ENCODE measurements around the gene SLITRK2. TPM values are rescaled to one million over a fixed set of nuclear protein-coding genes. Genes with fewer than 3 reads are reported as not detected.

The SLITRK2 gene
- total RNA-seq, 6 experiments from 2014 or later = not detected

- no peaks in the 10 kb centered on the region for H3K36me3 Mint-ChIP-seq (ENCODE audit: low read depth)
- H3K27ac Mint-ChIP-seq = no peak overlapping the region
- H3K27me3 Mint-ChIP-seq (ENCODE audit: insufficient read depth) = no peaks in the 10 kb centered on the region
- no peaks in the 10 kb centered on the region for H3K4me1 Mint-ChIP-seq (ENCODE audit: low read depth)
- no peak for DNase-seq
- TF ChIP-seq CTCF (IDR thresholded peaks at IDR 0.05) = no peak
- H3K4me3 Mint-ChIP-seq = no peak overlapping the region
- H3K9me3 Mint-ChIP-seq = peaks cover 3% of the 10 kb centered on the region; the same call in 1 of the 2 replicates
These were observed 25.7 kb downstream of the SLITRK2 start for GRCh38 chrX:145843146-145843904.

GRCh38 chrX:145844886-145845285 is 27.3 kb downstream of the SLITRK2 start:
- TF ChIP-seq CTCF (IDR thresholded peaks at IDR 0.05) = no peak

GRCh38 chrX:145848448-145848847 is 30.8 kb downstream of the SLITRK2 start:
- no peak overlapping the region for H3K27ac Mint-ChIP-seq
- H3K4me1 Mint-ChIP-seq (ENCODE audit: low read depth) = no peaks in the 10 kb centered on the region
- peaks cover 3% of the 10 kb centered on the region for H3K9me3 Mint-ChIP-seq
- no peak overlapping the region for H3K4me3 Mint-ChIP-seq
- no peaks in the 10 kb centered on the region for H3K36me3 Mint-ChIP-seq (ENCODE audit: low read depth)
- no peak for TF ChIP-seq CTCF (IDR thresholded peaks at IDR 0.05)
- no peaks in the 10 kb centered on the region for H3K27me3 Mint-ChIP-seq (ENCODE audit: insufficient read depth)
- DNase-seq = no peak

More at GRCh38 chrX:145844886-145845285, 27.3 kb downstream of the SLITRK2 start:
- no peak overlapping the region for H3K27ac Mint-ChIP-seq
- peaks cover 3% of the 10 kb centered on the region for H3K9me3 Mint-ChIP-seq
- DNase-seq = no peak
- no peaks in the 10 kb centered on the region for H3K4me1 Mint-ChIP-seq (ENCODE audit: low read depth)
- H3K27me3 Mint-ChIP-seq (ENCODE audit: insufficient read depth) = no peaks in the 10 kb centered on the region
- H3K36me3 Mint-ChIP-seq (ENCODE audit: low read depth) = no peaks in the 10 kb centered on the region
- no peak overlapping the region for H3K4me3 Mint-ChIP-seq

GRCh38 chrX:145848857-145849256 is 31.2 kb downstream of the SLITRK2 start:
- H3K4me3 Mint-ChIP-seq = no peak overlapping the region
- peaks cover 3% of the 10 kb centered on the region for H3K9me3 Mint-ChIP-seq
- no peak overlapping the region for H3K27ac Mint-ChIP-seq
- no peaks in the 10 kb centered on the region for H3K4me1 Mint-ChIP-seq (ENCODE audit: low read depth)
- H3K36me3 Mint-ChIP-seq (ENCODE audit: low read depth) = no peaks in the 10 kb centered on the region
- DNase-seq = no peak
- TF ChIP-seq CTCF (IDR thresholded peaks at IDR 0.05) = no peak
- H3K27me3 Mint-ChIP-seq (ENCODE audit: insufficient read depth) = no peaks in the 10 kb centered on the region

GRCh38 chrX:145853181-145853580 is 35.6 kb downstream of the SLITRK2 start:
- H3K4me1 Mint-ChIP-seq (ENCODE audit: low read depth) = no peaks in the 10 kb centered on the region
- no peaks in the 10 kb centered on the region for H3K36me3 Mint-ChIP-seq (ENCODE audit: low read depth)
- no peak for TF ChIP-seq CTCF (IDR thresholded peaks at IDR 0.05)
- peaks cover 4% of the 10 kb centered on the region; the same call in 1 of the 2 replicates for H3K9me3 Mint-ChIP-seq
- H3K27me3 Mint-ChIP-seq (ENCODE audit: insufficient read depth) = no peaks in the 10 kb centered on the region; the same call in 1 of the 2 replicates
- no peak for DNase-seq
- H3K4me3 Mint-ChIP-seq = no peak overlapping the region
- no peak overlapping the region for H3K27ac Mint-ChIP-seq

Data from HFFc6 (cell line).